ENCODE results near the gene TEX13D. TPM values are rescaled to one million over a fixed set of nuclear protein-coding genes. Genes with fewer than 3 reads are reported as not detected.

TEX13D gene
- polyA plus RNA-seq, 4 donors, result not detected

- no peak for DNase-seq (ENCODE audit: low read depth in 4 of 4, low spot score in 2 of 4)
Observed at GRCh38 chrX:124347242-124347641, 14.8 kb downstream of the TEX13D start.

- no peak for DNase-seq (ENCODE audit: low read depth in 4 of 4, low spot score in 2 of 4)
Observed at GRCh38 chrX:124348182-124348581, 15.7 kb downstream of the TEX13D start.

GRCh38 chrX:124348885-124349453 lies 16.5 kb downstream of the TEX13D start:
- no peak for DNase-seq (ENCODE audit: low read depth in 4 of 4, low spot score in 2 of 4)

- DNase-seq (ENCODE audit: low read depth in 4 of 4, low spot score in 2 of 4), result no peak
Observed at GRCh38 chrX:124354648-124355047, 22.2 kb downstream of the TEX13D start.

- no peak for DNase-seq (ENCODE audit: low read depth in 4 of 4, low spot score in 2 of 4)
Observed at GRCh38 chrX:124358800-124359383, 26.4 kb downstream of the TEX13D start.

GRCh38 chrX:124362072-124362471 lies 29.6 kb downstream of the TEX13D start:
- DNase-seq (ENCODE audit: low read depth in 4 of 4, low spot score in 2 of 4), result no peak

- DNase-seq (ENCODE audit: low read depth in 4 of 4, low spot score in 2 of 4), result no peak
Observed at GRCh38 chrX:124362761-124363160, 30.3 kb downstream of the TEX13D start.

GRCh38 chrX:124369722-124370121 lies 37.3 kb downstream of the TEX13D start:
- DNase-seq (ENCODE audit: low read depth in 4 of 4, low spot score in 2 of 4), result no peak

- DNase-seq (ENCODE audit: low read depth in 4 of 4, low spot score in 2 of 4), result no peak
Observed at GRCh38 chrX:124373348-124373747, 40.9 kb downstream of the TEX13D start.

- DNase-seq (ENCODE audit: low read depth in 4 of 4, low spot score in 2 of 4), result no peak
Observed at GRCh38 chrX:124378643-124379042, 46.2 kb downstream of the TEX13D start.

GRCh38 chrX:124383354-124383753 lies 50.9 kb downstream of the TEX13D start:
- DNase-seq (ENCODE audit: low read depth in 4 of 4, low spot score in 2 of 4), result no peak

GRCh38 chrX:124386401-124386800 lies 53.9 kb downstream of the TEX13D start:
- no peak for DNase-seq (ENCODE audit: low read depth in 4 of 4, low spot score in 2 of 4)

Other genes starting within 250 kb of the TEX13D start
- under 1 TPM; 0.17 to 0.34 (median 0.23) TPM for gene SH2D1A, start 13.9 kb downstream of the TEX13D start, polyA plus RNA-seq (ENCODE audit: insufficient read length in 4 of 4)

Data from left renal cortex interstitium (tissue), 4 donors.